HG03354 (cell line): ENCODE data around the gene EBP.

Source experiments
- ATAC-seq: cut with Tn5 transposase; IDR thresholded peaks from one replicate; pipeline ENCODE4 v1.9.1; 2021; ENCODE audit warnings: mild to moderate bottlenecking; ENCODE audit not compliant: unreplicated experiment, poor library complexity, severe bottlenecking

Gene EBP

DNA sequence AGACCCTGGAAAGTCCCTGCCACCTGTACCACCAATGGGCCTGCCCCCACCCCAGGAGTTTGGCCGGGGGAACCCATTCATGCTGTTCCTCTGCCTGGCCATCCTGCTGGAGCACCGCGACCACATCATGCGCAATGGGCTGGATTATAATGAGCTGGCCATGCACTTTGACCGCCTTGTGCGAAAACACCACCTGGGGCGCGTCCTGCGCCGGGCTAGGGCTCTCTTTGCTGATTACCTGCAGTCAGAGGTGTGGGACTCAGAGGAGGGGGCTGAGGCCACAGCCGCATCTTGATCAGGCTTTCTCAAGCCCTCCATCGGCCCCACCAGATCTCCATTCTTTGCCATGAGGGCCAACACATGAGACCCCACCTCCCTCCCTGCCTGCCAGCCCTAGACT is 39.1 kb downstream of the EBP start:
- ATAC-seq: no peak

DNA sequence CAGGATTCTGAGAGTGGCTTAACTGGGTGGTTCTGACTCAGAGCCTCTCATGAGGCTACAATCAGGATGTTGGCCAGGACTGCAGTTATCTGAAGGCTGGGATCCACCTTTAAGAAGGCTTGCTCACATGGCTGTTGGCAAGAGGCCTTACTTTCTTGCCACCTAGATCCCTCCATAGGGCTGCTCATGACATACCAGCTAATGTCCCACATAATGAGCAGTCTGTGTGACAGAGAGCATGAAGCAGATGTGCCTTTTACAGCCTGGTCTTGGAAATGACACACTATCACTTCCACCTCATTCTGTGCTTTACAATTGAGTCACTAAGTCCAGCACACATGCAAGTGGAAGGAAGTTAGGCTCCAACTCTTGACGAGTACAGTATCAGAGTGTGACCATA is 48.4 kb downstream of the EBP start:
- ATAC-seq: no peak

DNA sequence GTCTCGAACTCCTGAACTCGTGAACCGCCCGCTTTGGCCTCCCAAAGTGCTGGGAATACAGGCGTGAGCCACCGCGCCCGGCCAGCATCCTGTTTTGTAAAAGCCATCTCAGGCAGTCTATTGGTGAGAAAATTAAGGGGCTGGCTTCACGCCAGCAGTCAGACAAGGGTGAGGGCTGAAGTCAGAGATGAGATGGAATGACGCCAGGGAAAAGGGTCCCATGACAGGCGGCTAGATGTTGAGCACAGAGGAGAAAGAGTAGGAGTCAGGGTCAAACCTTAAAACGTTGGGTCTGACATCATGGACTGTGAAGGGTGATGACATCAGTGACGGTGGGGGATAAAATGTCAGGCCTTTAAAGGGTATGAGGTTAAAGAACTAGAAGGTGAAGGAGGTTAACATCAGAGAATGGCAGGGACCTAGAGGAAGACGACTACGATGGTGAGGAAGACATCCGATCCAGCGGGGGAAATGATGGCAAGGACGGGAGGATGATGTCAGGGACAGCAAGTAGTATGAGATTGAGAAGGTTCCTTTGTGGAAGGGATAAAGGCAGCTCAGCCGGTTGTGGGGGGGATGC is 52.2 kb downstream of the EBP start:
- peak; percentile 6 for ATAC-seq

DNA sequence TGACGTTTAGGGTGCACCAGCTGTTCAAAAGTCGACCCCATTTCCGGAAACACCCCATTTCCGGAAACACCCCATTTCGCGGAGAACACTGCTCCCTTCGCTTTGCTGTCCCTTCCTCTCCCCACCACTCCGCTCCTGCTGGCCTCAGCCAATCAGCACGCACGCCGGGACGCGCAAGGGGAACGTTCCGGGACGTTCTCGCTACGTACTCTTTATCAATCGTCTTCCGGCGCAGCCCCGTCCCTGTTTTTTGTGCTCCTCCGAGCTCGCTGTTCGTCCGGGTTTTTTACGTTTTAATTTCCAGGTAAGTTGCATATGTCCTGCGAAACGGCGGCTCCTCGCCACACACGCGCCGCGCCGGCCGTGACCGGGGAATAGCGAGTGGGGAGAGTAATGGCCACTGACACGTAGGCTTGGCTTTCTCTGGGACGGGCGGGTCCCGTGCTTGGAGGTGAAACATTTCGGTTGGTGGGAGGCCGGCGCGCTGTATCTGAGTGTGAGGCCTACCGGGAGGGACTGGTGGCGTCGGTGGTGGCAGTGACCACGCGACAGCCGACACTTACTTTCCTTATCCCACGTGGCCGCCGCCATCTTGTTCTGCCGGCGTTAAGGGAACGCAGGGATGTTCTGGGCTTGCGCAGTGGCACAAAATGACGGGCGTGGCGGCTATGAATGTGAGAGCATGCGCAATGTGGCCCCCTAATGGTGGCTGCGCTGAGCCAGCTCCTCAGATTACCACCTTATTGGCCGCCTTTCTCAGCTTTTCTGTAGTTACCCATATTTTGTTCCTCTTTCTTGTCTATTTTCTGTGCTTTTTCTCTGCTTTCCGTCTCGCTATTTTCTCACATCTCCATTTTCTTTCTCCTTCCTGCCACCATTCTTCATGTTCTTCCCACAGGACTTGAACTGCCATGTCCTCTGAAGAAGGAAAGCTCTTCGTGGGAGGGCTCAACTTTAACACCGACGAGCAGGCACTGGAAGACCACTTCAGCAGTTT is 53.0 kb downstream of the EBP start, which contains the start of gene RBM3:
TSS of gene RBM3 (plus strand) at position 215 of the 997 bp plus-strand sequence. CDS start at position 912, 697 bp downstream.
- peak; percentile 90 for ATAC-seq

DNA sequence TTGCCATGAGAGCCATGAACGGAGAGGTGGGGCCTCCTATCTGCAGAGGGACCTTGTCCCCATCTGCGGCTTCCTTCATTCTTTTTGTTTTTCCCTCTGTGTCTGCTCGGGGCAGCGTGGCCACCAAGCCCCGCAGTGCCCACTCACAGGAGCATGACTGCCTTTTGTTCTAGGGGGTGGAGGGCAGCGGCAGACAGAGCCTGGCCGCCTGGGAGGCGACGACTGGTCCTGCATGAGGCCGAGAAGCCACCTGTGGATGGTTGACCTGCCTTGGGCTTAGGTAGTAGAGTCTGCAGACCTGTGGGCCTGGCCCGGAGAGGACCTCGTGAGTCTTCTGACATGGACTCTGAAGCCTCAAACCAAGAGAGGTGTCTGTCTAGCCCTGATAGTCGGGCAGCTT is 54.0 kb downstream of the EBP start:
- no peak for ATAC-seq

DNA sequence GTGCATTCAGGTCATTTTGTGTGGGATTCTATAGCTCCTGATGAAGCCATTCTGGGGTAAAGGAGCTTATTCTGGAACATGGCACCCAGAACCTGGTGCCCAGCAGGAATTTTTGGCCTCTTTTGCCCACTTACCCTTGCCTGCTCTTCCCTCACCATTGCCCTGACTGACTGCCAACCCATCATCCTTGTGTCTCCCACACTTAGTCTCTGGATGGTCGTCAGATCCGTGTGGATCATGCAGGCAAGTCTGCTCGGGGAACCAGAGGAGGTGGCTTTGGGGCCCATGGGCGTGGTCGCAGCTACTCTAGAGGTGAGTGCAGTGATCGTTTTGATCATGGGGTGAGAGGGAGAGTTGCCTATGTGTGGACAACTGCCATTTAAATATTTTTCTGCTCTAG is 54.5 kb downstream of the EBP start:
- ATAC-seq: no peak
